GM12878 (cell line): ENCODE results near the gene DMPK. TPM values are rescaled to one million over a fixed set of nuclear protein-coding genes. Genes with fewer than 3 reads are reported as not detected.
A peak's percentile ranks its signal among the peaks of the same experiment; 100 is the strongest.

Source experiments
- ATF7 ChIP-seq: fragments of 450-650 bp; IDR thresholded peaks from 2 replicates; pipeline ENCODE4 v1.6.1; 2016; ENCODE audit warnings: low read depth, mild to moderate bottlenecking
- BACH1 ChIP-seq: fragments of 450-650 bp; IDR thresholded peaks from 2 replicates; pipeline ENCODE4 v1.6.1; 2017; ENCODE audit warnings: mild to moderate bottlenecking, borderline replicate concordance
- BRCA1 ChIP-seq: IDR thresholded peaks from 2 replicates; pipeline ENCODE4 v1.6.1; 2011; ENCODE audit warnings: low read depth, low read length, improper control_type of control experiment
- FOXK2 ChIP-seq: fragments of 450-650 bp; IDR thresholded peaks from 2 replicates; pipeline ENCODE4 v1.6.1; 2017; ENCODE audit warnings: mild to moderate bottlenecking, moderate library complexity
- IKZF1 ChIP-seq: fragments of 450-650 bp; conservative IDR thresholded peaks from 2 replicates; pipeline ENCODE4 v1.6.1; 2017; ENCODE audit warnings: antibody characterized with exemption, mild to moderate bottlenecking
- KDM1A ChIP-seq: fragments of 200-600 bp; sonication (generic); IDR thresholded peaks from 2 replicates; pipeline ENCODE4 v1.6.1; 2016; ENCODE audit warnings: borderline replicate concordance
- LARP7 ChIP-seq: fragments of 450-650 bp; IDR thresholded peaks from 2 replicates; pipeline ENCODE4 v1.6.1; 2017; ENCODE audit warnings: mild to moderate bottlenecking
- MEF2A ChIP-seq: IDR thresholded peaks from 2 replicates; pipeline ENCODE4 v1.6.1; 2011; ENCODE audit warnings: low read depth, mild to moderate bottlenecking, low read length, moderate library complexity; ENCODE audit not compliant: insufficient read depth
- MEF2B ChIP-seq: fragments of 450-650 bp; IDR thresholded peaks from 2 replicates; pipeline ENCODE4 v1.6.1; 2018; ENCODE audit warnings: mild to moderate bottlenecking, moderate library complexity; ENCODE audit not compliant: partially characterized antibody, poor library complexity, severe bottlenecking
- NFIC ChIP-seq: IDR thresholded peaks from 2 replicates; pipeline ENCODE4 v1.6.1; 2012; ENCODE audit warnings: low read depth, mild to moderate bottlenecking, inconsistent platforms, low read length, moderate library complexity
- NFYB ChIP-seq: IDR thresholded peaks from 2 replicates; pipeline ENCODE4 v1.6.1; 2011; ENCODE audit warnings: low read depth, mild to moderate bottlenecking, low read length, improper control_type of control experiment, moderate library complexity; ENCODE audit not compliant: insufficient read depth
- NR2C1 ChIP-seq: fragments of 450-650 bp; IDR thresholded peaks from 2 replicates; pipeline ENCODE4 v1.6.1; 2017; ENCODE audit warnings: antibody characterized with exemption, mild to moderate bottlenecking, moderate library complexity
- REST ChIP-seq: IDR thresholded peaks from 2 replicates; pipeline ENCODE4 v1.6.1; 2012; ENCODE audit warnings: mild to moderate bottlenecking, low read depth, low read length
- SKIL ChIP-seq: fragments of 450-650 bp; IDR thresholded peaks from 2 replicates; pipeline ENCODE4 v1.6.1; 2017; ENCODE audit warnings: mild to moderate bottlenecking, low read depth, inconsistent platforms; ENCODE audit not compliant: poor library complexity, severe bottlenecking
- SMC3 ChIP-seq: IDR thresholded peaks from 2 replicates; pipeline ENCODE4 v1.6.1; 2011; ENCODE audit warnings: low read length, improper control_type of control experiment, borderline replicate concordance
- SPI1 ChIP-seq: IDR thresholded peaks from 2 replicates; pipeline ENCODE4 v1.6.1; 2011; ENCODE audit warnings: low read depth, mild to moderate bottlenecking, low read length, moderate library complexity, borderline replicate concordance; ENCODE audit not compliant: insufficient read depth
- STAT3 ChIP-seq: IDR thresholded peaks from 2 replicates; pipeline ENCODE4 v1.6.1; 2011; ENCODE audit warnings: low read depth, low read length, improper control_type of control experiment
- TBL1XR1 ChIP-seq: IDR thresholded peaks from 2 replicates; pipeline ENCODE4 v1.6.1; 2012; ENCODE audit warnings: low read depth, low read length, improper control_type of control experiment
- ZBTB11 ChIP-seq: fragments of 450-650 bp; formaldehyde crosslinking; IDR thresholded peaks from 2 replicates; pipeline ENCODE4 v1.5.0; 2022; ENCODE audit warnings: mild to moderate bottlenecking, missing genetic modification characterization
- polyA plus RNA-seq, 11 experiments: library from polyadenylated mRNA; depleted of rRNA in 4 of 11; unstranded in 6 of 11; stranded (reverse) in 5 of 11; fragments of >200 nt; fragmentation: Nextera tagmentation in 4 of 11; fragmentation: Illumina TruSeq in 1 of 11; extraction: Ambion mirVana in 4 of 11; extraction: Trizol in 1 of 11; gene quantifications; 1 replicate in 1 of 11; 2 replicates in 10 of 11; pipeline versions ENCODE4 v1.2.1 to v1.2.3, GENCODE V29; 2011 to 2016; ENCODE audit warnings: inconsistent platforms in 2 of 11, missing spikeins in 2 of 11, low read depth in 1 of 11
- total RNA-seq, 4 experiments: library from RNA; depleted of rRNA in 3 of 4; stranded (reverse); fragments of >200 nt in 3 of 4; fragmentation: Illumina TruSeq in 1 of 4; extraction: Trizol in 1 of 4; gene quantifications; 2 replicates each; pipeline versions ENCODE4 v1.2.1 to v1.2.3, GENCODE V29; 2013 to 2021

Gene DMPK
- total and polyA plus RNA-seq, 10 of the 15 experiments (the other 5 are each of a cell fraction or from before 2014, with no cell fraction given), result 0.60 to 33.6 (median 5.2) TPM

- TF ChIP-seq MEF2B (peak; percentile 70), LARP7 (no peak), MEF2A (no peak), TBL1XR1 (no peak), SMC3 (no peak), ZBTB11 (CRISPR knock-in tag) (no peak), NR2C1 (no peak), SKIL (no peak), BACH1 (no peak; the same call in 1 of the 2 replicates), NFYB (0 out of 2 replicates have a peak, but pooled peaks have one; percentile 29), NFIC (peak; percentile 24; the same call in 1 of the 2 replicates), FOXK2 (no peak), KDM1A (no peak), REST (no peak), IKZF1 (peak; percentile 86), STAT3 (no peak), BRCA1 (no peak), SPI1 (0 out of 2 replicates have a peak, but pooled peaks have one; percentile 4), ATF7 (no peak)
Observed at GRCh38 chr19:45729800-45730290, 52.4 kb downstream of the DMPK start (continued).
